Vagina (tissue), 2 donors: ENCODE data around the gene USP50.

Experiments
- CTCF ChIP-seq, 3 experiments: fragments of 450-650 bp in 2 of 3; fragments of 200-600 bp in 1 of 3; sonication (generic) in 1 of 3; IDR thresholded peaks; one replicate each; pipeline ENCODE4 v1.5.1; 2017 to 2019; ENCODE audit warnings: antibody characterized with exemption in 3 of 3, mild to moderate bottlenecking in 2 of 3, moderate library complexity in 2 of 3
- POLR2A ChIP-seq, 2 donors: fragments of 450-650 bp; IDR thresholded peaks; one replicate each; pipeline ENCODE4 v1.6.1; 2017; ENCODE audit warnings: antibody characterized with exemption in 2 of 2, mild to moderate bottlenecking in 2 of 2, moderate library complexity in 2 of 2

GRCh38 chr15:50523851-50524251, 22.6 kb downstream of the USP50 start:
- TF ChIP-seq CTCF (IDR thresholded peaks at IDR 0.05) = no peak
- TF ChIP-seq POLR2A (IDR thresholded peaks at IDR 0.05) = no peak
